Astrocyte of the cerebellum (primary cell): ENCODE measurements around the gene DUSP10.

Experiments
- DNase-seq: peaks from one replicate; pipeline ENCODE4 v3.0.0-alpha.2; 2011; ENCODE audit warnings: low read depth
- H3K4me3 ChIP-seq: 2 replicates; pipeline ENCODE4 v1.5.1; 2011; ENCODE audit warnings: mild to moderate bottlenecking, low read depth, low read length, moderate library complexity
- in situ Hi-C: cut with HindIII; loops from 2 replicates; pipeline ENCODE4 v1.10.0; 2017; ENCODE audit warnings: low sequenced_read_pairs
- TF ChIP-seq, protein P1 (sequence below): IDR thresholded peaks from 2 replicates; pipeline ENCODE4 v1.5.1; 2012; ENCODE audit warnings: low read length, low read depth, moderate library complexity, mild to moderate bottlenecking; ENCODE audit errors: missing control alignments

The DUSP10 gene

DNA sequence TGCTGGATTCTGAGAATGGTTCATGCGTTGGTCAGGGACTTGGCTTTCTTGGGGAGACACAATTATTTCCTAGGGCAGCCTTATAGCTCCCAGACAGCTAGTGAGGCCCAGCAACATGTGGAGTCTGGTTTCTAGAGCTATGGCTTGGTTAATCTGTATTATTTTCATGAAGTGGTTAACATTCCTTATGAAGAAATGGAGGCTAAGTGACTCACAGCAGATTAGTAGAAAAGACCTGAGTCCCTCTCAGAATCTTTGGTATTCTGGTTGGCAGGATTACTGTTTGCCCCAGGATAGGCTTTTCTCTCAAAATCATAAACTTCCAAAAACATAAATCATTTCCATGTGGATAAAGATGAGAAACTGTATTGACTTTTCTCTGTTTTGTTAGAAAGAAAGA, 42.3 kb downstream of the DUSP10 start:
- DNase-seq: no peak
- H3K4me3 ChIP-seq: no peak overlapping the region
- in situ Hi-C loops: no loop called here
- TF ChIP-seq, protein P1, sequence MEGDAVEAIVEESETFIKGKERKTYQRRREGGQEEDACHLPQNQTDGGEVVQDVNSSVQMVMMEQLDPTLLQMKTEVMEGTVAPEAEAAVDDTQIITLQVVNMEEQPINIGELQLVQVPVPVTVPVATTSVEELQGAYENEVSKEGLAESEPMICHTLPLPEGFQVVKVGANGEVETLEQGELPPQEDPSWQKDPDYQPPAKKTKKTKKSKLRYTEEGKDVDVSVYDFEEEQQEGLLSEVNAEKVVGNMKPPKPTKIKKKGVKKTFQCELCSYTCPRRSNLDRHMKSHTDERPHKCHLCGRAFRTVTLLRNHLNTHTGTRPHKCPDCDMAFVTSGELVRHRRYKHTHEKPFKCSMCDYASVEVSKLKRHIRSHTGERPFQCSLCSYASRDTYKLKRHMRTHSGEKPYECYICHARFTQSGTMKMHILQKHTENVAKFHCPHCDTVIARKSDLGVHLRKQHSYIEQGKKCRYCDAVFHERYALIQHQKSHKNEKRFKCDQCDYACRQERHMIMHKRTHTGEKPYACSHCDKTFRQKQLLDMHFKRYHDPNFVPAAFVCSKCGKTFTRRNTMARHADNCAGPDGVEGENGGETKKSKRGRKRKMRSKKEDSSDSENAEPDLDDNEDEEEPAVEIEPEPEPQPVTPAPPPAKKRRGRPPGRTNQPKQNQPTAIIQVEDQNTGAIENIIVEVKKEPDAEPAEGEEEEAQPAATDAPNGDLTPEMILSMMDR: no peak

DNA sequence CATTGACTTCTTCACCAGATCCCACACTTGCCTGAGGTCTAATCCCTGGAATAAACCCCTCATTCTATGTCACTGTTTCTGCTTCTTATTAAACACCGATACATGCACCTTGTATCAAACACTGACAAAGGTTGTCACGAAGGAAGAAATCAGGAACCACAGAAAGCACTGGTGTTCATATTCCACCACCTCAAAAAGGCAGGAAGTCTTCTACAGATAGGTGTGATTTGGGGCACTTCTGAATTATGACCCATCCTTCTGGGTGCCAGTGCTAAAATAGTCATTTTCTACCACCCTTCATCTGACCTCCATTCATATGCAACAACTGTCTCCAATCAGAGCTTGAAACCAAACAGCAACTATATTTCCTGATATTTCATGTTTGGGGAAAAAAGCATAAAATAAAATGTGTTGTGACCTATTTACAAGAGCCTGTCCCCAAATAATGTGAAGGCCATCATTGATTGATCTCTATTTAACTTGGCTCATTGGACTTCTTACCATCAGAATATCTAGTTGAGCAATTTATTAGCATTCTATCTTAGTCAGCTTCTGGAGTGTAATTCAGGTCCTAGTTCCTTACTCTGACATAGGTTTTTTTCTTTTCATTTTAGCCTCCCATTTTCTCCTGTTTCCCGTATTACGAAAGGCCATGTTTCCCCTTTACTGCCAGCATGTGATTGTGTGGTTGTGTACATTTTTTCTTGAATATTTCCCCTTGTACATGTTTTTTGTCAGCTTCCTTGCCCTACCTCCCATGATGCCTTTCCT, 43.1 kb downstream of the DUSP10 start:
- TF ChIP-seq, protein P1: no peak
- no peak for DNase-seq
- in situ Hi-C loops: no loop called here
- no peak overlapping the region for H3K4me3 ChIP-seq

DNA sequence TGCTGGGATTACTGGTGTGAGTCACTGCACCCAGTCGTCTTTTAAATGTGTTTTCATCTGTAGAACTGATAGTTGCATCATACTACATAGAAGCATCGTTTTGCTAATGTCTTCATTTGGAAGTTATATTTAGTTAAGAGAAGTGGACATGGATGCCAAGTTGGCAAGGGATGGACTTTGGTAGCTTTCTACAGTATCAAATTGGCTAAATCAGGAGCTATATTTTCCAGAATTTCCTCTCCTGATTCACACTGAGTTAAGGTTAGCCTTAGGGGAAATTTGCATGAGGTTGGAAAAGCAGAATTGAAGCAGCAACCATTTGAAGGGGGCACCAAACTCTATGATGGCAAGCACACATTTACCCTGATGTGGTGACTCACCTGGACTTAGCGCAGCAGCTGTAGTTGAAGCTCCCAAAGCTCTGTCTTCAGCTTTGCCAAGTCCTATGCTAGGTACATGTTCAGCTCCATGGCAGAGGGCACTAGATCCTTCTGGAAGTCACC, 43.9 kb downstream of the DUSP10 start:
- DNase-seq: no peak
- TF ChIP-seq, protein P1: no peak
- in situ Hi-C loops: no loop called here
- no peak overlapping the region for H3K4me3 ChIP-seq

DNA sequence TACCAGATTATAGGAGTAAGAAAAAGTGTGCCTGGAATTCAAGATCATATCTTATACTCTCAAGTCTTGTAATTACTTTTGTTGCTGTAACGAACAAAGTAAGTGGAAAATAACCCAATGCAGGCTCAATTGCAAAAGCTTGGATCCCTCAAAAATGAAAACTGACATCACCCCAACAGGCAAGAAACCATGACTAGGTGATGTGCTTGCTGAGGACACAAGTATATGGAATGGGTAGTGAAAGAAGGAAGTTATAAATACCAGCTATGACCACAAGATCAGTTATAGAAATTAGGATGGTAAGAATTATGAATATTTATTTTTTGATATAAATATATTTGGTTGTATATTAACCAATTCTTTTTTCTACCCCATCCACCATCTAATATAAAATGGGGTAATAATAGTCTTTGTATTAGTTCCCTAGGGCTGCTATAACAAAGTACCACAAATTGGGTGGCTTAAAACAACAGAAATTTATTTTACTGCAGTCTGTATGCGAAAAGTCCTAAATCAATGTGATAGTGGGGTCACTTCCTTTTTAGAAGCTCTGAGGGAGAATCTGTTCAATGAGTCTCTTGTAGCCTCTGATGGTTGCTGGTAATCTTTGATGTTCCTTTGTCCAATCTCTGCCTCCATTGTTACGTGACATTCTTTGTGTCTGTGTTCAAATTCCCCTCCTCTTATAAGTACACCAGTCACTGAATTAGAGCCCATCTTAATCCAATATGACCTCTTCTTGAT, 45.0 kb downstream of the DUSP10 start:
- in situ Hi-C loops: no loop called here
- no peak overlapping the region for H3K4me3 ChIP-seq
- DNase-seq: no peak
- TF ChIP-seq, protein P1: no peak

DNA sequence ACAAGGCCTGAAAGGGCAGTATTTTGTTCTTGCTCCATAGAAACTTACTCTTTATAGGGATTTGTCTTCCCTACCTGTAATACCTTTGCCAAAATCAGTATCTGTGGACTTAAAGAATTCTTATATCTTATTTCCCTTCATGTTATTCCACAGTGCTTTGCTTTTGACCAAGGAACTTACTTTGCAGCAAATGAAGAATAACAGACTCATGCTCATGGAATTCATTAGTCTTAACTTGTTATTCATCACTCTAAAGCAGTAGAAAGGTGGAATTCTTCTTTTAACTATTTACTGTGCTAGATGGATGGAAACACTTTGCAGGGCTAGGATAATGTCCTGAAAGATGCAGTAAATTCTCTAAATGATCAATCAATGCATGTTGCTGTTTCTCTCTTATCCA, 45.9 kb downstream of the DUSP10 start:
- no peak overlapping the region for H3K4me3 ChIP-seq
- TF ChIP-seq, protein P1: no peak
- no peak for DNase-seq
- in situ Hi-C loops: no loop called here

DNA sequence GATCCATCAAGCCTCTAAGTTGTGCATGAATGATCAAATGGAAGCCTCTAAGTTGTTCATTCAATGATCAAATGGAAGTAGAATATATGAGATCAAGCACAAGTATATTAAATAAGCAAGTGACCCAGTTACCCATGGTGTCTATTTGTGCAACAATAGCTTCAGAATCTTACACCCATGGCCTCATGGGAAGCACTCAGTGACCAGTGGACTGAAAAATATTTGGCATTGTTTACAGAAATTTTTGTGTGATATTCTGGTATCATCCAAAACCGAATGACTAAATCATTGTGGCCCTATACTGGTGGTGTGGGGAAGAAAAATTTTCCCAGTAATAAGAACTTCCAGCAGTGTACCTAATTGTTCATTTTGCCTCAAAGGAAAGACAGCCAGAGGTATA, 46.6 kb downstream of the DUSP10 start:
- in situ Hi-C loops: no loop called here
- no peak overlapping the region for H3K4me3 ChIP-seq
- TF ChIP-seq, protein P1: no peak
- DNase-seq: no peak
